Endothelial cell (in vitro differentiated cells): ENCODE measurements around the gene PC. TPM values are rescaled to one million over a fixed set of nuclear protein-coding genes. Genes with fewer than 3 reads are reported as not detected.

ENCODE experiments used
- DNase-seq: peaks from one replicate; pipeline ENCODE4 v3.0.0; 2021; ENCODE audit warnings: low spot score
- H3K27ac Mint-ChIP-seq: one replicate; pipeline ENCODE4 v1.8.0; 2021; ENCODE audit warnings: mixed read lengths, inconsistent platforms; ENCODE audit not compliant: unreplicated experiment
- H3K27me3 Mint-ChIP-seq: one replicate; pipeline ENCODE4 v1.8.0; 2021; ENCODE audit warnings: mild to moderate bottlenecking, moderate library complexity, mixed read lengths, inconsistent platforms; ENCODE audit not compliant: unreplicated experiment
- H3K36me3 Mint-ChIP-seq: one replicate; pipeline ENCODE4 v1.8.0; 2021; ENCODE audit warnings: mild to moderate bottlenecking, low read depth, mixed read lengths, inconsistent platforms; ENCODE audit not compliant: unreplicated experiment
- H3K4me1 Mint-ChIP-seq: one replicate; pipeline ENCODE4 v1.8.0; 2021; ENCODE audit warnings: mild to moderate bottlenecking, mixed read lengths, inconsistent platforms; ENCODE audit not compliant: unreplicated experiment
- H3K4me3 Mint-ChIP-seq: one replicate; pipeline ENCODE4 v1.8.0; 2021; ENCODE audit warnings: mild to moderate bottlenecking, mixed read lengths, inconsistent platforms; ENCODE audit not compliant: unreplicated experiment
- H3K9me3 Mint-ChIP-seq: one replicate; pipeline ENCODE4 v1.8.0; 2021; ENCODE audit warnings: mixed read lengths, inconsistent platforms; ENCODE audit not compliant: unreplicated experiment
- total RNA-seq: library from RNA; stranded (reverse); fragmentation: NEBNext Ultra II Directional; extraction: Animal tissue kit (Norgen Biotek cat#: 25700); gene quantifications from one replicate; pipeline ENCODE4 v1.2.1, GENCODE V29; 2021; ENCODE audit not compliant: unreplicated experiment
- TF ChIP-seq, protein P1 (sequence below): fragments of 200-600 bp; sonication (generic); IDR thresholded peaks from one replicate; pipeline ENCODE4 v1.5.0; 2021; ENCODE audit warnings: antibody characterized with exemption; ENCODE audit not compliant: unreplicated experiment

PC gene
- total RNA-seq, 1 donor from 2014 or later = 5.8 TPM

DNA sequence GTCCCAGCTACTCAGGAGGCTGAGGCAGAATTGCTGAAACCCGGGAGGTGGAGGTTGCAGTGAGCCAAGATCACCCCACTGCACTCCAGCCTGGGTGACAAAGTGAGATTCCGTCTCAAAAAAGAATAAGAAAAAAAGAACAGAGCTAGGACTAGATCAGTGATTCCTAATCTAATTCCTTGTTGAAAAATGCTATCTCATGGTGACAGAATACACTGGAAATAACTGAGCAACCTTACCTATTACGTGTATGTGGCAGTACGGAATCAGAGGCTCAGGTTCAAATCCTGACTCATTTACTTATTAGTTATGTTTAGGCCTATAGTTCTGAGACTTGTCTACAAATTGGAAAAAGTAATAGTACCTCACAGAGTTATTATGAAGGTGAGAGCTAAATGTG, 134.5 kb downstream of the PC start:
- Mint-ChIP-seq H3K27ac (no peak overlapping the region), H3K27me3 (no peaks in the 10 kb centered on the region), H3K9me3 (no peaks in the 10 kb centered on the region), H3K4me1 (no peaks in the 10 kb centered on the region), H3K4me3 (no peak overlapping the region), H3K36me3 (peaks cover 6% of the 10 kb centered on the region)
- DNase-seq = no peak
- TF ChIP-seq, protein P1, sequence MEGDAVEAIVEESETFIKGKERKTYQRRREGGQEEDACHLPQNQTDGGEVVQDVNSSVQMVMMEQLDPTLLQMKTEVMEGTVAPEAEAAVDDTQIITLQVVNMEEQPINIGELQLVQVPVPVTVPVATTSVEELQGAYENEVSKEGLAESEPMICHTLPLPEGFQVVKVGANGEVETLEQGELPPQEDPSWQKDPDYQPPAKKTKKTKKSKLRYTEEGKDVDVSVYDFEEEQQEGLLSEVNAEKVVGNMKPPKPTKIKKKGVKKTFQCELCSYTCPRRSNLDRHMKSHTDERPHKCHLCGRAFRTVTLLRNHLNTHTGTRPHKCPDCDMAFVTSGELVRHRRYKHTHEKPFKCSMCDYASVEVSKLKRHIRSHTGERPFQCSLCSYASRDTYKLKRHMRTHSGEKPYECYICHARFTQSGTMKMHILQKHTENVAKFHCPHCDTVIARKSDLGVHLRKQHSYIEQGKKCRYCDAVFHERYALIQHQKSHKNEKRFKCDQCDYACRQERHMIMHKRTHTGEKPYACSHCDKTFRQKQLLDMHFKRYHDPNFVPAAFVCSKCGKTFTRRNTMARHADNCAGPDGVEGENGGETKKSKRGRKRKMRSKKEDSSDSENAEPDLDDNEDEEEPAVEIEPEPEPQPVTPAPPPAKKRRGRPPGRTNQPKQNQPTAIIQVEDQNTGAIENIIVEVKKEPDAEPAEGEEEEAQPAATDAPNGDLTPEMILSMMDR = no peak

DNA sequence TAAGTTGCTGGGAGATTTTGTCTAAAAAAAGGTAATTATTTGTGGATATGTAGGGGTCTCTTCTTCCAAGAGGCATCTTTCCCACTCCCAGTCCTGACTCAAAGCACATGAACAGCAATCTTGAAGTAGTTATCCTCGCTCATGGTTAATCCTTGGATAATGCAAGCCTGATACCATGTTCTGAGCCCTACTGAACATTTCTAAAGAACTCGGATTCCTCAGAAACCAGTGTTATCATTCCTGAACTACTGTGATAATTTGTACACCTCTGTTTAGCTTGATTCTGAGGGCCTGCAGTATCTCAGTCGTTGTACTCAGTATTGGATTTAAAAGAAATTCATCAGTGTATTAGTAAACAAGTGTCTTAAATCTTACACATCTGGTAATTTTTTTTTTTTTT, 137.3 kb downstream of the PC start:
- H3K27me3 Mint-ChIP-seq = no peaks in the 10 kb centered on the region
- H3K27ac Mint-ChIP-seq = no peak overlapping the region
- DNase-seq = no peak
- no peaks in the 10 kb centered on the region for H3K9me3 Mint-ChIP-seq
- H3K4me3 Mint-ChIP-seq = no peak overlapping the region
- H3K36me3 Mint-ChIP-seq = no peaks in the 10 kb centered on the region
- TF ChIP-seq, protein P1 = no peak
- H3K4me1 Mint-ChIP-seq = no peaks in the 10 kb centered on the region

DNA sequence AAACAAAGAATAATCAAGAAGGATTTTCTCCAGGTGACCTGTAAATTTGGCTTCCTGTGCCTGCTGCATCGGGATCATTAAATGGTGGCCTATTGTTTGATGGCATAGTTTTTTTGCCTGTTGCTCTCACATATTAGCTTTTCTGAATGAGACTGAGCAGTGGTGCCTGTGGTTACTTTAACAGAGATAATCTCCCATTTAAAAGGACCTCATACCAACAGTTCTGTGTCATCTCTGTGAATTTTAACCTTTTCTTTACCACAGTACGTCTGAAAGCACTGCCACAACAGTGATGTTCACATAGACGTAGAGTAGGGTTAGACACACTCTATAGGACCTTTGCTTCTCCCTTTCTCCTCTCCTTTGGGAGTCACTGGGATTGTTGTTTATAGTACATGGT, 137.8 kb downstream of the PC start:
- H3K27ac Mint-ChIP-seq = no peak overlapping the region
- H3K36me3 Mint-ChIP-seq = no peaks in the 10 kb centered on the region
- H3K9me3 Mint-ChIP-seq = no peaks in the 10 kb centered on the region
- H3K4me1 Mint-ChIP-seq = no peaks in the 10 kb centered on the region
- TF ChIP-seq, protein P1 = no peak
- H3K4me3 Mint-ChIP-seq = no peak overlapping the region
- DNase-seq = no peak
- H3K27me3 Mint-ChIP-seq = no peaks in the 10 kb centered on the region

DNA sequence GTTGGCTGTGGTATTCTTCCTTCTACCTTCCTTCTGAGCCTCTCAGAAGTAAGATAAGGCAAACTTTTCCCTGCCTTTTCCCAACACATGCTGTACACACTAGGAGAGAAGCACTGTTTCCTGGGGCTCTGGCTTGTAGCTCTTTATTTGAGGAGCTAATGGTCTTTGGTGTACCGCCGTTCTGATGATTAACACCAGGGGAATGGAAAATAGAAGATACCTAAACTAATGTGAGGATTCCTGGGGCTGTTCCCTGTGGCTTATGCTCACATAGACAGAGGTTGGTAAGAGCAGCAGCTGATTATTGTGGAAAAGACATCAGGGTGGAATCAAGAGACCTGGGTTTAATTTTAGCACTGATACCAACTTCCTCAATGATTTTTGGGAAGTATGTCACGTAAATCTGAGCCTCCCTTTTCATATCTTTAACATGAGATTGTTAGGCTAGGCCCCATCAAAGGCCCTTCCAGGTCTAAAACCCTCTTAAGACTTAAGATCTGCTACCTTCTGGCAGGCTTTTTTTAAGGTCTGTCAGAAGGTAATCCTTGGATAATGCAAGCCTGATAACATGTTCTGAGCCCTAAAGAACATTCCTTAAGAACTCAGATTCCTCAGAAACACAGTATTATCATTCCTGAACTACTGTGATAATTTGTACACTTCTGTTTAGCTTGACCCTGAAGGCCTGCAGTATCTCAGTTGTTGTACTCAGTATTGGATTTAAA, 139.8 kb downstream of the PC start:
- no peak for DNase-seq
- H3K27ac Mint-ChIP-seq = no peak overlapping the region
- TF ChIP-seq, protein P1 = no peak
- peaks cover 4% of the 10 kb centered on the region for H3K36me3 Mint-ChIP-seq
- H3K4me1 Mint-ChIP-seq = no peaks in the 10 kb centered on the region
- H3K9me3 Mint-ChIP-seq = no peaks in the 10 kb centered on the region
- H3K4me3 Mint-ChIP-seq = no peak overlapping the region
- no peaks in the 10 kb centered on the region for H3K27me3 Mint-ChIP-seq

DNA sequence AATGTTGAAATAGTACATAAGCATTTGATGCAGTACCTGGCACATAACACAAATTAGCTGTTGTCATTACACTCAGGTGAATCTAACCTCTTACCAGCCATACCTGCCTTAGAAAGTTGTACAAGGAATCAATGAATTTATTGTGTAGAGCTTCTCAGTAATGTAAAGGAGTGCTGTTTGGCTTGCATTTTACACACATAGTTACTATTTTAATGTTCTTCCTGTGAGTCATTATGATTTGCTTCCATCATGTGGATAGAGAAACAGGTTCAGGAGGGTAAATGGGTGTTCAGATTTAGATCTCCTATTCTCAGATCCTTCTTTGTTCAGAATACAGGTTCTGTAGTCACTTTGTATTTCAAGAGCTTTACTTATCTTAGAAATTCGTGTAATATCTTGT, 142.5 kb downstream of the PC start:
- H3K36me3 Mint-ChIP-seq = peaks cover 4% of the 10 kb centered on the region
- H3K27ac Mint-ChIP-seq = no peak overlapping the region
- no peaks in the 10 kb centered on the region for H3K27me3 Mint-ChIP-seq
- no peak for DNase-seq
- peaks cover 9% of the 10 kb centered on the region for H3K4me1 Mint-ChIP-seq
- no peak overlapping the region for H3K4me3 Mint-ChIP-seq
- TF ChIP-seq, protein P1 = no peak
- H3K9me3 Mint-ChIP-seq = no peaks in the 10 kb centered on the region
